Loucy (cell line): ENCODE results near the gene ADGB.
A peak's percentile ranks its signal among the peaks of the same experiment; 100 is the strongest.

Source experiments
- H2AFZ ChIP-seq: fragments of 200-600 bp; sonication (generic); 2 replicates; pipeline ENCODE4 v1.6.0; 2016; ENCODE audit warnings: antibody characterized with exemption, mild to moderate bottlenecking, low read length, moderate library complexity
- H3F3A ChIP-seq: fragments of 200-600 bp; 2 replicates; pipeline ENCODE4 v1.6.0; 2016; ENCODE audit warnings: antibody characterized with exemption, low read depth, mild to moderate bottlenecking
- H3K27me3 ChIP-seq: fragments of 200-600 bp; sonication (generic); 2 replicates; pipeline ENCODE4 v1.6.1; 2014; ENCODE audit warnings: low read length, mild to moderate bottlenecking; ENCODE audit not compliant: insufficient read depth, poor library complexity, severe bottlenecking
- H3K36me3 ChIP-seq: fragments of 200-600 bp; sonication (generic); 2 replicates; pipeline ENCODE4 v1.6.1; 2016; ENCODE audit warnings: low read length; ENCODE audit not compliant: insufficient read depth
- H3K4me1 ChIP-seq: fragments of 200-600 bp; sonication (generic); 2 replicates; pipeline ENCODE4 v1.5.1; 2014; ENCODE audit warnings: low read length, mild to moderate bottlenecking; ENCODE audit not compliant: insufficient read depth, poor library complexity, severe bottlenecking
- H3K4me2 ChIP-seq: fragments of 200-600 bp; sonication (generic); 2 replicates; pipeline ENCODE4 v1.6.0; 2014; ENCODE audit warnings: antibody characterized with exemption, low read length, low read depth, mild to moderate bottlenecking; ENCODE audit not compliant: poor library complexity, severe bottlenecking
- H3K4me3 ChIP-seq: fragments of 200-600 bp; sonication (generic); 2 replicates; pipeline ENCODE4 v1.5.1; 2014; ENCODE audit warnings: low read length, mild to moderate bottlenecking, mixed read lengths; ENCODE audit not compliant: poor library complexity, severe bottlenecking
- H3K79me2 ChIP-seq: fragments of 200-600 bp; sonication (generic); 2 replicates; pipeline ENCODE4 v1.6.1; 2014; ENCODE audit warnings: low read length; ENCODE audit not compliant: insufficient read depth
- H3K9ac ChIP-seq: fragments of 200-600 bp; sonication (generic); 2 replicates; pipeline ENCODE4 v1.6.0; 2014; ENCODE audit warnings: mild to moderate bottlenecking, low read depth, low read length, moderate library complexity; ENCODE audit not compliant: poor library complexity, severe bottlenecking
- H3K9me2 ChIP-seq: fragments of 200-600 bp; sonication (generic); replicated peaks from 2 replicates; pipeline ENCODE4 v1.6.1; 2016; ENCODE audit warnings: low read depth, low read length, mixed read lengths
- H3K9me3 ChIP-seq: fragments of 200-600 bp; sonication (generic); 2 replicates; pipeline ENCODE4 v1.6.1; 2014; ENCODE audit warnings: mild to moderate bottlenecking, antibody characterized with exemption, low read length, low read depth; ENCODE audit not compliant: insufficient read depth
- H4K20me1 ChIP-seq: fragments of 200-600 bp; sonication (generic); 2 replicates; pipeline ENCODE4 v1.6.0; 2014; ENCODE audit warnings: antibody characterized with exemption, low read length, mild to moderate bottlenecking; ENCODE audit not compliant: insufficient read depth, poor library complexity, severe bottlenecking
- CTCF ChIP-seq: fragments of 200-600 bp; sonication (generic); conservative IDR thresholded peaks from 2 replicates; pipeline ENCODE4 v1.5.1; 2014; ENCODE audit warnings: mild to moderate bottlenecking, antibody characterized with exemption, low read length
- EZH2phosphoT487 ChIP-seq: fragments of 200-600 bp; IDR thresholded peaks from 2 replicates; pipeline ENCODE4 v1.6.1; 2018; ENCODE audit warnings: antibody characterized with exemption, mild to moderate bottlenecking, moderate library complexity, borderline replicate concordance

ADGB gene

DNA sequence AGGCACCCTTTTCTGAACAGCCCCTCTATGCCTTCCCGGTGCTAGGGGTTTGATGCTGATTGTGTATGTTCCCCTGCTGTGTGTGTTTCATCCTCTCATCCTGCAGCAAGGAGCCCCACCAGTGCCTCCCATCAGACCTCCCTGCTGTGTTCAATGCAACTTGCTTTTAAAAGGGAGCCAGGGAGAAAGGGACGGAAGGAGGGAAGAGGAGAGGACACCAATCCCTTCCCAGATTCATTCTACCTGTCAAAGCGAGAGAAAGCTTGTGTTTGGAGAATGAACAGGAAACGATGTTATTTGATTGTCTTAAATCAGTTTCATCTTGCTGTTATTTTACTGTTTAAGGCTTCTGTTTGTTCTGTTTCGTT, 259.2 kb downstream of the ADGB start:
- TF ChIP-seq CTCF = no peak
- no peak for TF ChIP-seq EZH2phosphoT487
- Histone ChIP-seq H4K20me1 (no peaks in the 10 kb centered on the region), H2AFZ (peak overlapping the region; percentile 89), H3K4me1 (peaks cover 6% of the 10 kb centered on the region), H3K27me3 (no peaks in the 10 kb centered on the region), H3K9ac (no peak overlapping the region), H3K36me3 (no peaks in the 10 kb centered on the region), H3K9me2 (no peaks in the 10 kb centered on the region), H3F3A (no peaks in the 10 kb centered on the region), H3K4me3 (peak overlapping the region; percentile 68), H3K79me2 (no peaks in the 10 kb centered on the region), H3K9me3 (no peaks in the 10 kb centered on the region), H3K4me2 (peak overlapping the region; percentile 73)

DNA sequence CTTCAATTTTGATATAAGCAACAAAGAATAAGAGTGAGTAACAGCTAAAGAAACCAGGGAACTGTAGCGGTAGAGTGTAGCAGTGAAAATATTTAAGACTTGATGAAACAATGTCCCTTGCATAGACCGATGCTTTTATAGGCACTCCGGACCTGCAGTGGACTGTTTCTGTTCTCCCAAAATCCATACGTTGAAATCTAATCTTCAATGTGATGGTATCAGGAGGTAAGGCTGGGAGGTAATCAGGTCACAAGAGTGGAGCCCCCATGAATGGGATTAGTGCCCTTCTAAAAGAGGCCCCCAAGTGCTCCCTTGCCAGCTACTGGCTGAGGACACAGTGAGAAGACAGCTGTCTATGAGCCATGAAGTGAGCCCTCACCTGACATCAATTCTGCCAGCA, 260.4 kb downstream of the ADGB start:
- TF ChIP-seq CTCF (no peak), EZH2phosphoT487 (no peak)
- H3K9ac ChIP-seq = no peak overlapping the region

GRCh38 chr6:146859795-146860495, 261.2 kb downstream of the ADGB start:
- H2AFZ ChIP-seq = no peak overlapping the region

More for the DNA sequence above, 260.4 kb downstream of the ADGB start:
- Histone ChIP-seq H2AFZ (no peak overlapping the region), H3K9me3 (no peaks in the 10 kb centered on the region), H3K9me2 (no peaks in the 10 kb centered on the region), H3K4me3 (no peak overlapping the region), H3K27me3 (no peaks in the 10 kb centered on the region), H3K4me2 (no peak overlapping the region), H3K79me2 (no peaks in the 10 kb centered on the region), H3K36me3 (no peaks in the 10 kb centered on the region), H4K20me1 (no peaks in the 10 kb centered on the region), H3F3A (no peaks in the 10 kb centered on the region), H3K4me1 (peaks cover 6% of the 10 kb centered on the region)

More at GRCh38 chr6:146859795-146860495, 261.2 kb downstream of the ADGB start:
- no peak overlapping the region for H3K9ac ChIP-seq
- H3K4me3 ChIP-seq = no peak overlapping the region
- TF ChIP-seq EZH2phosphoT487 (no peak), CTCF (no peak)
- H3F3A ChIP-seq = no peaks in the 10 kb centered on the region
- H4K20me1 ChIP-seq = no peaks in the 10 kb centered on the region
- H3K79me2 ChIP-seq = no peaks in the 10 kb centered on the region
- H3K4me2 ChIP-seq = no peak overlapping the region
- no peaks in the 10 kb centered on the region for H3K9me3 ChIP-seq
- peaks cover 6% of the 10 kb centered on the region for H3K4me1 ChIP-seq
- H3K36me3 ChIP-seq = no peaks in the 10 kb centered on the region
- no peaks in the 10 kb centered on the region for H3K27me3 ChIP-seq
- no peaks in the 10 kb centered on the region for H3K9me2 ChIP-seq
